Activated CD8-positive, alpha-beta T cell treated with anti-CD3 and anti-CD28 coated beads for 36 hours (primary cell): Measurements from ENCODE around the gene OGFOD2. TPM values are rescaled to one million over a fixed set of nuclear protein-coding genes. Genes with fewer than 3 reads are reported as not detected.

Source experiments
- ATAC-seq: fragments of 200-7000 bp; cut with Tn5 transposase; one replicate; pipeline ENCODE4 v1.10.0; 2021; ENCODE audit warnings: mild to moderate bottlenecking, moderate library complexity
- CTCF ChIA-PET: fragments of 350-600 bp; sonication (Branson Sonifier 250); formaldehyde crosslinking; loops from one replicate; lab custom pipeline; 2021; ENCODE audit warnings: antibody characterized with exemption; lab: Charles Lee
- POLR2A ChIA-PET: fragments of 350-600 bp; sonication (Branson Sonifier 250); formaldehyde crosslinking; loops from one replicate; lab custom pipeline; 2021; ENCODE audit warnings: antibody characterized with exemption; lab: Charles Lee
- DNase-seq: peaks from one replicate; pipeline ENCODE4 v3.0.0-alpha.2; 2020
- H3K27ac Mint-ChIP-seq: one replicate; pipeline ENCODE4 v1.8.0; 2021; ENCODE audit warnings: mild to moderate bottlenecking, mixed read lengths
- H3K27me3 Mint-ChIP-seq: one replicate; pipeline ENCODE4 v1.8.0; 2021; ENCODE audit warnings: mixed read lengths
- H3K36me3 Mint-ChIP-seq: one replicate; pipeline ENCODE4 v1.8.0; 2021; ENCODE audit warnings: low read depth, mixed read lengths
- H3K4me1 Mint-ChIP-seq: one replicate; pipeline ENCODE4 v1.8.0; 2021; ENCODE audit warnings: low read depth, mixed read lengths
- H3K4me3 Mint-ChIP-seq: one replicate; pipeline ENCODE4 v1.8.0; 2021; ENCODE audit warnings: mild to moderate bottlenecking, moderate library complexity, mixed read lengths
- H3K9me3 Mint-ChIP-seq: one replicate; pipeline ENCODE4 v1.8.0; 2021; ENCODE audit warnings: mixed read lengths
- CTCF ChIP-seq: fragments of 200-600 bp; IDR thresholded peaks from one replicate; pipeline ENCODE4 v1.8.0; 2022; ENCODE audit warnings: antibody characterized with exemption, mild to moderate bottlenecking
- intact Hi-C: fragments of 100-400 bp; cut with micrococcal nuclease; formaldehyde crosslinking; loops from one replicate; pipeline ENCODE4 v1.10.0; 2022
- total RNA-seq, 2 experiments: library from RNA; stranded (reverse); gene quantifications; one replicate each; pipeline ENCODE4 v1.2.3, GENCODE V29; 2021

Gene OGFOD2
- total RNA-seq, 2 experiments from 2014 or later = 27.1 to 31.5 TPM

DNA sequence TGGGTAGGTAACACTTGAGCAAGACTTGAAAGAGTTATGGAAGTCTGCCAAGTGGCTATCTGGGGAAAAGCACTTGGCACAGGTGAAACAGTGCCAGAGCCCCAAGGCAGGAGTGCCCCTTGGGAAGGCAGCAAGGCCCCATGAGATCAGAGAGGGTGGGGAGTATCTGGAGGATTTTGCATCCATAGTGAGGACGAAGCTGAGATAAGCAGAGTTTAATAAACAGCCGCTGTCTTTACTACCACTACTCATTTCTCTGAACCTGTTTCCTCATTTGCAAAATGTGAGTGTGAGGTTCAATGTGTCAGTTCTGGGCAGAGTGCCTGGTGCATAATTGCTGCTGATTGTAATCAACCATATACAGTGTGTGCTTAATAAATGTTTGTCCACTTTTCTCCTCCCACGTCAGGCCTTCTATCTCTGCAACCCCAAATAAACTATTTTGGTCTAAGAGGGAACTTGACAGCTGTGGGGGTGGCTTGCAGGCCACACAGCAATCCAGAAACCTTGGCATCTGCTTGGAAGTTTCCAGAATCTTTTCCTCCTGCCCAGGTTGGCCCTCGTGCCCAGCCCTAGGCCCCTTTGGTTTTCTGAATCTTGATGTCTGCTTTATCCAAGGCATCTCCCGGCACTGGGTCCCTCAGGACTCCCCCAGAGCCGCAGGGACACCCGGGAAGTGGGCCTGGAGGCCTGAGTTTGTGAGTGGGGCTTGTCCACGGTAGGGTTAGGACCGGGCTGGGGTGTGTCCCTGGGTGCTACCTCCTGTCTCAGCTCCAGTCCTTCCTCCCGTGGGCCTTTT lies 13.3 kb upstream of the OGFOD2 start:
- H3K4me1 Mint-ChIP-seq = peaks cover 2% of the 10 kb centered on the region
- ATAC-seq (no peak), DNase-seq (no peak)
- no peaks in the 10 kb centered on the region for H3K9me3 Mint-ChIP-seq
- no peak for TF ChIP-seq CTCF
- intact Hi-C loops = no loop called here
- ChIA-PET POLR2A (no interaction called here), CTCF (interaction anchor here (1.4 to 2.1 kb wide), 3 partner anchors 10 to 277 kb away, joined by 3 to 8 read pairs (median 6); no protein-coding TSS in a partner anchor)
- no peak overlapping the region for H3K4me3 Mint-ChIP-seq
- H3K27ac Mint-ChIP-seq = no peak overlapping the region
- no peaks in the 10 kb centered on the region for H3K27me3 Mint-ChIP-seq
- no peaks in the 10 kb centered on the region for H3K36me3 Mint-ChIP-seq

DNA sequence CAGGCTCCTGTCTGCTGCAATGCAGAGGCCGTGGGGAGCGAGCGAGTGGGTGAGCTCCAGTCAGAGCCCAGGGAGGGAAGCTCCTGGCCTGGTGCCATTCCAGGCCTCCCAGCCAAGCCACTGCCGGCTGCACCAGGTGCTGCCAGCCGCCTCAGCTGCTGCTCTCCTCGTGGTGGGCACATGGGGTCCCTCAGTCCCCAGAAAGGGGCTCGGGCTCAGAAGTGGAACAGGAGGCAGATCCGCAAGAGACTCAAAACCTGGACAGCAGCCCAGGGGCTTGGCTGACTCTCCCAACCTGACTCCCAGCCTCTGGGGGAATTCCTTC lies 11.1 kb upstream of the OGFOD2 start:
- DNase-seq (no peak), ATAC-seq (no peak)
- Mint-ChIP-seq H3K36me3 (no peaks in the 10 kb centered on the region), H3K27ac (no peak overlapping the region), H3K4me3 (no peak overlapping the region), H3K27me3 (no peaks in the 10 kb centered on the region), H3K9me3 (no peaks in the 10 kb centered on the region), H3K4me1 (peaks cover 3% of the 10 kb centered on the region)
- POLR2A ChIA-PET = interaction anchor here (0.8 kb wide), 1 partner anchor 30 kb away, joined by 4 read pairs; no protein-coding TSS in a partner anchor
- CTCF ChIA-PET = interaction anchor here (1.0 to 2.1 kb wide), 2 partner anchors 12 to 104 kb away, joined by 3 to 8 read pairs; no protein-coding TSS in a partner anchor
- intact Hi-C loops = no loop called here
- TF ChIP-seq CTCF = no peak

DNA sequence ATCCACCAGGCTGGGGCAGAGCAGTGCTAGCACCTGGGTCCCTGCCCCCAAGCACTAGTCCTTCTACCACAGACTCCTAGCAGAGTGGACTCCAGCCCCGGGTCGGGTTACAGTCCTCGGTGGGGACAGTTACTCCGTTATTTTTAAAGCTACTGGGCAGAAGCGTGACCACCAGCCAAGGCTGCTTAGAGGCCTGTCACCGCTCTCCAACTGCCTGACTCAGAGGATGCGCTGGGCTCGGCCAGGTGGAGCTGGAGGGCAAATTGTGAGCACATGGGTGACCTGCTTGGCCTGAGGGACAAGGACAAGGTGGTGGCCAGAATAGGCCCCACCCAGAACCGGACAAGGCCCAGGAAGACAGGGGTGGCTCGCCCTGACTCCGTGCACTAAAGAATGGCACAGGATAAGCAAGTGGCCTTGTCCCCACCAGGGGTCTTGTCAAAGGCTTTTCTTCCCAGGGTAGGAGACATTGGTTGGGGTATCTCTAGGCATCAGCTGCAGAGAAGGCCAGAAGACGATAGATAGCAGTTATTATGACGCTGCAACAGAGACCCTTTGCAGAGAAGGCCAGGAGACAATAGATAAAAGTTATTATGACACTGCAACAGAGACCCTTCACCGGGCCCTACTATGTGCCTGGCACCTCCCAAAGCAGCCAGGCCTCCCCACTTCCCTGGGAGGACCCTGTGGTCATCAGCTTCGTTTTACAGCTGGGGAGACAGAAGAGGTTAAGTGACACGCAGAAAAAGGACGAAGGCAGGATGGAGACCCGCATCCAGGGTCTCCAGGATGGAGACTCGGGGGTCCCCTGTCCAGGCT lies 10.4 kb upstream of the OGFOD2 start:
- Mint-ChIP-seq H3K27me3 (no peaks in the 10 kb centered on the region), H3K9me3 (no peaks in the 10 kb centered on the region), H3K36me3 (no peaks in the 10 kb centered on the region), H3K4me3 (peak overlapping the region; percentile 35), H3K27ac (no peak overlapping the region), H3K4me1 (peaks cover 3% of the 10 kb centered on the region)
- ChIA-PET CTCF (interaction anchor here (1.0 to 2.1 kb wide), 4 partner anchors 104 to 171 kb away, joined by 3 to 6 read pairs (median 4); no protein-coding TSS in a partner anchor), POLR2A (interaction anchor here (0.9 to 1.8 kb wide), 4 partner anchors 10 to 93 kb away, joined by 3 to 6 read pairs (median 3); no protein-coding TSS in a partner anchor)
- ATAC-seq (no peak), DNase-seq (no peak)
- intact Hi-C loops = no loop called here
- TF ChIP-seq CTCF = no peak

DNA sequence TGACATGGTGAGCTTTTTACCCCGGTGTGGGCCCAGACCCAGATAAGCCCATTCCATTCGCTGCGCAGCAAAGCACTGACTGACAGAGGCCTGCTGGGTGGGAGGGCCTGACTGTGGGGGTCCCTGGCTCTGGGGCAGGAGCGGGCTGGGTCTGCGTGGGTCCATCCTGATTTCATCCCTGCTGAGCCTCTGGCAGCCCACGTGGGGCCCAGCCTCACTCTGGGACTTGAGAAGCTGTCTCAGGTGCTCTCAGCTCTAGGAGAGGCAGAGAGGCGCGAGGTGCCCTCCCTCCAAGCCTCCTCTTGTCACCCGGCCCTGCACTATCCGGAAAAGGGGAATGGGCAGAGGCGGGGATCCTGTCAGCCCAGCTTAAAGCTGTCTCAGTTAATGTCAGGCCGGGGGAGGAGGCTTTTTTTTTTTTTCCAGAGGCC lies 9.7 kb upstream of the OGFOD2 start:
- TF ChIP-seq CTCF = no peak
- Mint-ChIP-seq H3K36me3 (no peaks in the 10 kb centered on the region), H3K4me1 (peaks cover 3% of the 10 kb centered on the region), H3K27me3 (no peaks in the 10 kb centered on the region), H3K4me3 (peak overlapping the region; percentile 56), H3K27ac (no peak overlapping the region), H3K9me3 (no peaks in the 10 kb centered on the region)
- intact Hi-C loops = no loop called here
- ATAC-seq (no peak), DNase-seq (no peak)
- POLR2A ChIA-PET = interaction anchor here (0.9 to 2.2 kb wide), 6 partner anchors 10 to 267 kb away, joined by 3 to 12 read pairs (median 4); partner anchors contain the start of genes MPHOSPH9, MTRFR and OGFOD2
- CTCF ChIA-PET = interaction anchor here (1.0 to 2.4 kb wide), 5 partner anchors 11 to 172 kb away, joined by 3 to 9 read pairs (median 5); no protein-coding TSS in a partner anchor
